HFFc6 (cell line): ENCODE data around the gene GH2. TPM values are rescaled to one million over a fixed set of nuclear protein-coding genes. Genes with fewer than 3 reads are reported as not detected.
A peak's percentile ranks its signal among the peaks of the same experiment; 100 is the strongest.

ENCODE experiments used
- DNase-seq: peaks from one replicate; pipeline ENCODE4 v3.0.0-alpha.2; 2018
- H3K27ac Mint-ChIP-seq: 2 replicates; pipeline ENCODE4 v1.8.0; 2020; ENCODE audit warnings: mild to moderate bottlenecking, mixed read lengths
- H3K27me3 Mint-ChIP-seq: 2 replicates; pipeline ENCODE4 v1.8.0; 2021; ENCODE audit warnings: mild to moderate bottlenecking, moderate library complexity, mixed read lengths; ENCODE audit not compliant: insufficient read depth
- H3K36me3 Mint-ChIP-seq: 2 replicates; pipeline ENCODE4 v1.8.0; 2021; ENCODE audit warnings: low read depth, mixed read lengths
- H3K4me1 Mint-ChIP-seq: 2 replicates; pipeline ENCODE4 v1.8.0; 2020; ENCODE audit warnings: low read depth, mixed read lengths
- H3K4me3 Mint-ChIP-seq: 2 replicates; pipeline ENCODE4 v1.8.0; 2020; ENCODE audit warnings: mild to moderate bottlenecking, moderate library complexity, mixed read lengths
- H3K9me3 Mint-ChIP-seq: 2 replicates; pipeline ENCODE4 v1.8.0; 2020; ENCODE audit warnings: mild to moderate bottlenecking, mixed read lengths
- CTCF ChIP-seq: fragments of 200-600 bp; sonication (generic); IDR thresholded peaks from 2 replicates; pipeline ENCODE4 v1.5.0; 2021; ENCODE audit warnings: antibody characterized with exemption, mild to moderate bottlenecking
- long read RNA-seq: library from polyadenylated mRNA; unstranded; transcript quantifications from one replicate; pipeline ENCODE4 v2.0.0, GENCODE V29; 2019
- total RNA-seq, 6 experiments: library from RNA; stranded (reverse); fragmentation: NEBNext Ultra II Directional; extraction: Animal tissue kit (Norgen Biotek cat#: 25700); gene quantifications; 2 replicates in 1 of 6; 3 replicates in 5 of 6; pipeline ENCODE4 v1.2.3, GENCODE V29; 2021

Gene GH2
- not detected for total RNA-seq
- long read RNA-seq, result 0 reads

- Mint-ChIP-seq H3K4me3 (no peak within 1 kb of the TSS), H3K4me1 (no peaks in the 10 kb centered on the region), H3K27ac (no peak within 1 kb of the TSS), H3K27me3 (peaks cover 36% of the 10 kb centered on the region), H3K36me3 (no peaks in the 10 kb centered on the region), H3K9me3 (no peaks in the 10 kb centered on the region)
- TF ChIP-seq CTCF, result peak; percentile 75
- peak; percentile 46 for DNase-seq
Measured at GRCh38 chr17:63881935-63882601, at the start of gene GH2. GH2 (minus strand) TSS chr17:63881944; CDS start chr17:63881801, 143 bp downstream.

- H3K27me3 Mint-ChIP-seq, result peaks cover 21% of the 10 kb centered on the region
- H3K36me3 Mint-ChIP-seq, result no peaks in the 10 kb centered on the region
- H3K4me1 Mint-ChIP-seq, result no peaks in the 10 kb centered on the region
- H3K27ac Mint-ChIP-seq, result peak overlapping the region; percentile 33; the same call in 1 of the 2 replicates
- no peak overlapping the region for H3K4me3 Mint-ChIP-seq
- no peaks in the 10 kb centered on the region for H3K9me3 Mint-ChIP-seq
- DNase-seq, result no peak
- TF ChIP-seq CTCF, result no peak
Measured at GRCh38 chr17:63930951-63931575, 49.3 kb upstream of the GH2 start.

- Mint-ChIP-seq H3K4me1 (no peaks in the 10 kb centered on the region), H3K27me3 (peaks cover 13% of the 10 kb centered on the region), H3K9me3 (no peaks in the 10 kb centered on the region), H3K27ac (no peak overlapping the region), H3K4me3 (no peak overlapping the region), H3K36me3 (no peaks in the 10 kb centered on the region)
- DNase-seq, result no peak
- no peak for TF ChIP-seq CTCF
Measured at GRCh38 chr17:63929860-63930766, 48.4 kb upstream of the GH2 start.

- H3K27ac Mint-ChIP-seq, result no peak overlapping the region
- no peak for DNase-seq
- TF ChIP-seq CTCF, result no peak
- H3K4me1 Mint-ChIP-seq, result no peaks in the 10 kb centered on the region
- H3K36me3 Mint-ChIP-seq, result no peaks in the 10 kb centered on the region
- peaks cover 12% of the 10 kb centered on the region for H3K27me3 Mint-ChIP-seq
- no peak overlapping the region for H3K4me3 Mint-ChIP-seq
- no peaks in the 10 kb centered on the region for H3K9me3 Mint-ChIP-seq
Measured at GRCh38 chr17:63928966-63929695, 47.4 kb upstream of the GH2 start.

GRCh38 chr17:63928172-63928666 lies 46.5 kb upstream of the GH2 start:
- Mint-ChIP-seq H3K27me3 (peaks cover 4% of the 10 kb centered on the region), H3K36me3 (no peaks in the 10 kb centered on the region), H3K9me3 (no peaks in the 10 kb centered on the region), H3K27ac (no peak overlapping the region), H3K4me3 (no peak overlapping the region), H3K4me1 (no peaks in the 10 kb centered on the region)
- no peak for TF ChIP-seq CTCF
- DNase-seq, result no peak
